Measurements from ENCODE around the gene SPTY2D1.
"Not testable (repeated sequence)": the region's sequence is repeated elsewhere in the genome, so short reads cannot be mapped to it uniquely, and the experiment has no call there.

SPTY2D1 gene

GRCh38 chr11:18599739-18600230 is 34.4 kb downstream of the SPTY2D1 start, which contains the start of gene MISFA:
MISFA (plus strand) TSS chr11:18599789; CDS start chr11:18599929, 140 bp downstream.
- no peak within 1 kb of the TSS for H3K4me2 ChIP-seq (ENCODE audit: low read depth, low read length, poor library complexity, severe bottlenecking)
- no peaks in the 10 kb centered on the region for H3F3A ChIP-seq (ENCODE audit: insufficient read depth)
- no peaks in the 10 kb centered on the region for H3K9me2 ChIP-seq (replicated peaks; ENCODE audit: insufficient read depth, low read length)
- H3K4me3 ChIP-seq (ENCODE audit: insufficient read depth, low read length, poor library complexity, severe bottlenecking) = no peak within 1 kb of the TSS
- H3K36me3 ChIP-seq (ENCODE audit: low read length) = no peaks in the 10 kb centered on the region
- no peaks in the 10 kb centered on the region for H3K27me3 ChIP-seq (ENCODE audit: low read length)
- no peak for TF ChIP-seq CTCF (IDR thresholded peaks at IDR 0.05; ENCODE audit: insufficient read depth, low read length, poor library complexity, severe bottlenecking)
- no peak for TF ChIP-seq EZH2phosphoT487 (conservative IDR thresholded peaks at IDR 0.05; ENCODE audit: low read length)
- H3K27ac ChIP-seq (ENCODE audit: low read depth, low read length) = no peak within 1 kb of the TSS
- H4K20me1 ChIP-seq (ENCODE audit: low read depth, low read length) = no peaks in the 10 kb centered on the region
- no peaks in the 10 kb centered on the region for H3K79me2 ChIP-seq (ENCODE audit: insufficient read depth, low read length)
- no peak within 1 kb of the TSS for H2AFZ ChIP-seq (ENCODE audit: low read depth, low read length, severe bottlenecking)
- H3K9ac ChIP-seq (ENCODE audit: low read length) = no peak within 1 kb of the TSS
- no peaks in the 10 kb centered on the region for H3K9me3 ChIP-seq (ENCODE audit: insufficient read depth, low read length)

GRCh38 chr11:18594999-18595749 is 39.0 kb downstream of the SPTY2D1 start:
- TF ChIP-seq CTCF (IDR thresholded peaks at IDR 0.05; ENCODE audit: insufficient read depth, low read length, poor library complexity, severe bottlenecking) (no peak), EZH2phosphoT487 (conservative IDR thresholded peaks at IDR 0.05; ENCODE audit: low read length) (no peak)
- no peaks in the 10 kb centered on the region for H3K79me2 ChIP-seq (ENCODE audit: insufficient read depth, low read length)
- H3K27ac ChIP-seq (ENCODE audit: low read depth, low read length) = no peak overlapping the region
- 0 out of 2 replicates have a peak, but pooled peaks cover 5% of the 10 kb centered on the region for H3F3A ChIP-seq (ENCODE audit: insufficient read depth)
- H3K9me3 ChIP-seq (ENCODE audit: insufficient read depth, low read length) = no peaks in the 10 kb centered on the region
- H3K4me3 ChIP-seq (ENCODE audit: insufficient read depth, low read length, poor library complexity, severe bottlenecking) = no peak overlapping the region
- H2AFZ ChIP-seq (ENCODE audit: low read depth, low read length, severe bottlenecking) = no peak overlapping the region
- no peaks in the 10 kb centered on the region for H3K36me3 ChIP-seq (ENCODE audit: low read length)
- H3K4me2 ChIP-seq (ENCODE audit: low read depth, low read length, poor library complexity, severe bottlenecking) = no peak overlapping the region
- H3K9ac ChIP-seq (ENCODE audit: low read length) = no peak overlapping the region
- no peaks in the 10 kb centered on the region for H3K27me3 ChIP-seq (ENCODE audit: low read length)
- H4K20me1 ChIP-seq (ENCODE audit: low read depth, low read length) = no peaks in the 10 kb centered on the region
- H3K9me2 ChIP-seq (replicated peaks; ENCODE audit: insufficient read depth, low read length) = no peaks in the 10 kb centered on the region

GRCh38 chr11:18594088-18594487 is 40.1 kb downstream of the SPTY2D1 start:
- H3F3A ChIP-seq (ENCODE audit: insufficient read depth) = 0 out of 2 replicates have a peak, but pooled peaks cover 11% of the 10 kb centered on the region
- H4K20me1 ChIP-seq (ENCODE audit: low read depth, low read length); H3K27ac ChIP-seq (ENCODE audit: low read depth, low read length); H3K4me3 ChIP-seq (ENCODE audit: insufficient read depth, low read length, poor library complexity, severe bottlenecking); H3K27me3 ChIP-seq (ENCODE audit: low read length); H3K9me3 ChIP-seq (ENCODE audit: insufficient read depth, low read length); H3K9ac ChIP-seq (ENCODE audit: low read length); H3K36me3 ChIP-seq (ENCODE audit: low read length); H3K79me2 ChIP-seq (ENCODE audit: insufficient read depth, low read length); H2AFZ ChIP-seq (ENCODE audit: low read depth, low read length, severe bottlenecking); H3K4me2 ChIP-seq (ENCODE audit: low read depth, low read length, poor library complexity, severe bottlenecking); H3K9me2 ChIP-seq (replicated peaks; ENCODE audit: insufficient read depth, low read length): not testable (repeated sequence)

- 0 out of 2 replicates have a peak, but pooled peaks cover 11% of the 10 kb centered on the region for H3F3A ChIP-seq (ENCODE audit: insufficient read depth)
- no peak for TF ChIP-seq EZH2phosphoT487 (conservative IDR thresholded peaks at IDR 0.05; ENCODE audit: low read length)
- no peak for TF ChIP-seq CTCF (IDR thresholded peaks at IDR 0.05; ENCODE audit: insufficient read depth, low read length, poor library complexity, severe bottlenecking)
- H3K27ac ChIP-seq (ENCODE audit: low read depth, low read length) = no peak overlapping the region
- H3K9me2 ChIP-seq (replicated peaks; ENCODE audit: insufficient read depth, low read length) = no peaks in the 10 kb centered on the region
- H3K4me3 ChIP-seq (ENCODE audit: insufficient read depth, low read length, poor library complexity, severe bottlenecking) = no peak overlapping the region
- no peaks in the 10 kb centered on the region for H3K36me3 ChIP-seq (ENCODE audit: low read length)
- no peaks in the 10 kb centered on the region for H3K9me3 ChIP-seq (ENCODE audit: insufficient read depth, low read length)
- no peak overlapping the region for H3K4me2 ChIP-seq (ENCODE audit: low read depth, low read length, poor library complexity, severe bottlenecking)
- no peaks in the 10 kb centered on the region for H3K27me3 ChIP-seq (ENCODE audit: low read length)
- H3K9ac ChIP-seq (ENCODE audit: low read length) = no peak overlapping the region
- H3K79me2 ChIP-seq (ENCODE audit: insufficient read depth, low read length) = no peaks in the 10 kb centered on the region
- no peak overlapping the region for H2AFZ ChIP-seq (ENCODE audit: low read depth, low read length, severe bottlenecking)
- no peaks in the 10 kb centered on the region for H4K20me1 ChIP-seq (ENCODE audit: low read depth, low read length)
Measured at GRCh38 chr11:18590571-18590970, 43.6 kb downstream of the SPTY2D1 start.
